ENCODE data around the gene RPRML. TPM values are rescaled to one million over a fixed set of nuclear protein-coding genes. Genes with fewer than 3 reads are reported as not detected.
"Not testable (repeated sequence)": the region's sequence is repeated elsewhere in the genome, so short reads cannot be mapped to it uniquely, and the experiment has no call there.

The RPRML gene
- polyA plus RNA-seq, 1 donor = 0.46 TPM

GRCh38 chr17:46989637-46990431 is 10.8 kb upstream of the RPRML start:
- H3K27me3 ChIP-seq (ENCODE audit: control insufficient read depth, insufficient read depth, low read length) = peaks cover 3% of the 10 kb centered on the region
- no peak for DNase-seq
- no CpG with 5 or more reads among the region's 11 CpGs for WGBS (ENCODE audit: insufficient coverage, low lambda C conversion rate)

GRCh38 chr17:46987927-46988326 is 8.9 kb upstream of the RPRML start:
- not testable (repeated sequence) for H3K27me3 ChIP-seq (ENCODE audit: control insufficient read depth, insufficient read depth, low read length); H3K9me3 ChIP-seq (ENCODE audit: control insufficient read depth, low read depth, low read length); DNase-seq; H3K27ac ChIP-seq (ENCODE audit: low read length); H3K4me1 ChIP-seq (ENCODE audit: control insufficient read depth, insufficient read depth, low read length); H3K36me3 ChIP-seq (ENCODE audit: control insufficient read depth, insufficient read depth, low read length); H3K4me3 ChIP-seq (ENCODE audit: low read length)
- WGBS (ENCODE audit: insufficient coverage, low lambda C conversion rate) = no CpG with 5 or more reads among the region's 5 CpGs

More at GRCh38 chr17:46989637-46990431, 10.8 kb upstream of the RPRML start:
- H3K4me1 ChIP-seq (ENCODE audit: control insufficient read depth, insufficient read depth, low read length) = no peaks in the 10 kb centered on the region
- no peaks in the 10 kb centered on the region for H3K36me3 ChIP-seq (ENCODE audit: control insufficient read depth, insufficient read depth, low read length)
- no peaks in the 10 kb centered on the region for H3K9me3 ChIP-seq (ENCODE audit: control insufficient read depth, low read depth, low read length)
- H3K4me3 ChIP-seq (ENCODE audit: low read length) = no peak overlapping the region
- H3K27ac ChIP-seq (ENCODE audit: low read length) = no peak overlapping the region

DNA sequence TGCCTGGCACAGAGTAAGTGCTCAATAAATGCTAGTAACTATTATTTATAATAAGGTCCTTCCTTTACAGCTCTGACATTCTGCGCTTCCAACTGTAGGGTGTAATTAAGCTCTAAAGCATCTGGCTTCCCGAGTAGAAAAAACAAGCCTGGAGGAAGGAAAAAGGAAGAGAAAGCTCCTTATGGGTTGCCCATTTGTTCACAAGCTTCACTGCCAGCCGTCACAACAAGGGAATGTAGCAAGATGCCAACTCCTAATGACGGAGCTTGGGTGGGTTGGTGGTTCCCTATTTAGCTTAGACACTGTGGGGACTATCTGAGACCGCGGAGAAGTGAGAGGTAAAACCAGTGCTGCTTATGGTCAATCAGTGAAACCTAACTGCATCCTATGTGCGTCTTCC is 7.3 kb upstream of the RPRML start:
- H3K27me3 ChIP-seq (ENCODE audit: control insufficient read depth, insufficient read depth, low read length) = peaks cover 5% of the 10 kb centered on the region
- no CpG with 5 or more reads among the region's 7 CpGs for WGBS (ENCODE audit: insufficient coverage, low lambda C conversion rate)
- no peak for DNase-seq
- H3K36me3 ChIP-seq (ENCODE audit: control insufficient read depth, insufficient read depth, low read length) = no peaks in the 10 kb centered on the region
- no peaks in the 10 kb centered on the region for H3K4me1 ChIP-seq (ENCODE audit: control insufficient read depth, insufficient read depth, low read length)
- no peak overlapping the region for H3K27ac ChIP-seq (ENCODE audit: low read length)
- no peaks in the 10 kb centered on the region for H3K9me3 ChIP-seq (ENCODE audit: control insufficient read depth, low read depth, low read length)
- no peak overlapping the region for H3K4me3 ChIP-seq (ENCODE audit: low read length)

DNA sequence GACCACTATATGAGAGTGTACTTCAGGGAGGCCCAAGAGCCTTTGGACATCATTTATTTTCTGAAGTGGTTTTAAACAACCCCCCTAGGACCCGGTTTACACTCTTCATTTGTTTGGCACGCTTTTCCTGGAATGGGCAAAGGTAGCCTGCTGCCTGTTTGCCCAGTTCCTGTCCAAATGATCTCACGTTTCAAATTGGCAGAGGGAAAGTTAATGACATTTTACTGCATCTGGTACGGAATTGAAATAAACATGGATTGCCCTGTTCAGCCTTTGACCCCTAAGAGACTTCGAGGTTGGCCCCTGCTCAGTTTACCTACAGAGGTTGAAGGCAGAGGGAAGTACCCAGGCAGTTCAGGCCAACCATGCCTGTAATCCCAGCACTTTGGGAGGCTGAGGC is 5.8 kb upstream of the RPRML start:
- H3K9me3 ChIP-seq (ENCODE audit: control insufficient read depth, low read depth, low read length) = no peaks in the 10 kb centered on the region
- no CpG with 5 or more reads among the region's 5 CpGs for WGBS (ENCODE audit: insufficient coverage, low lambda C conversion rate)

GRCh38 chr17:46984341-46984740 is 5.3 kb upstream of the RPRML start:
- Histone ChIP-seq H3K4me3 (ENCODE audit: low read length) (no peak overlapping the region), H3K4me1 (ENCODE audit: control insufficient read depth, insufficient read depth, low read length) (no peaks in the 10 kb centered on the region), H3K36me3 (ENCODE audit: control insufficient read depth, insufficient read depth, low read length) (no peaks in the 10 kb centered on the region), H3K9me3 (ENCODE audit: control insufficient read depth, low read depth, low read length) (no peaks in the 10 kb centered on the region), H3K27me3 (ENCODE audit: control insufficient read depth, insufficient read depth, low read length) (peaks cover 12% of the 10 kb centered on the region), H3K27ac (ENCODE audit: low read length) (peak overlapping the region; percentile 9)
- DNase-seq = no peak
- WGBS (ENCODE audit: insufficient coverage, low lambda C conversion rate) = 80% methylated on average over 1 of the region's 6 CpGs

More for the DNA sequence above, 5.8 kb upstream of the RPRML start:
- H3K4me1 ChIP-seq (ENCODE audit: control insufficient read depth, insufficient read depth, low read length) = no peaks in the 10 kb centered on the region
- no peak overlapping the region for H3K27ac ChIP-seq (ENCODE audit: low read length)
- H3K4me3 ChIP-seq (ENCODE audit: low read length) = no peak overlapping the region
- DNase-seq = peak in 1 of 2 donors; percentile 54
- H3K27me3 ChIP-seq (ENCODE audit: control insufficient read depth, insufficient read depth, low read length) = peaks cover 11% of the 10 kb centered on the region
- H3K36me3 ChIP-seq (ENCODE audit: control insufficient read depth, insufficient read depth, low read length) = no peaks in the 10 kb centered on the region

DNA sequence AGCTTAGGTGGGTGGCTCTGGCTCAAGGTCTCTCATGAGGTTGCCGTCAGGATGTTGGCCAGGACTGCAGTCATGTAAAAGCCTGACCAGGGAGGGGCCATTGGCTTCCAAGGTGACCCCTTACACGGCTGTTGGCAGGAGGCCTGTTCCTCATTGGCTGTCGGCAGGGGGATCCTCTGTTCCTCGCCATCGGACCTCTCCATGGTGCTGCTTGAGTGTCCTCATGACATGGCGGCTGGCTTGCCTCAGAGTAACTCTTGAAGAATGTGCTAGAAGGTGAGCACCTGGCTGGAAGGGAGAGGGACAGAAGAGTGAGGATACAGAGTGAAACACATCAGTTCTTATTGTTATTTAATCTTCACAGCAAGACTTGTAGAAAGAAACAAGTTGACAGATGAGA is 4.7 kb upstream of the RPRML start:
- Histone ChIP-seq H3K4me1 (ENCODE audit: control insufficient read depth, insufficient read depth, low read length) (no peaks in the 10 kb centered on the region), H3K4me3 (ENCODE audit: low read length) (no peak overlapping the region), H3K27me3 (ENCODE audit: control insufficient read depth, insufficient read depth, low read length) (peaks cover 16% of the 10 kb centered on the region), H3K27ac (ENCODE audit: low read length) (no peak overlapping the region), H3K9me3 (ENCODE audit: control insufficient read depth, low read depth, low read length) (no peaks in the 10 kb centered on the region), H3K36me3 (ENCODE audit: control insufficient read depth, insufficient read depth, low read length) (no peaks in the 10 kb centered on the region)
- no CpG with 5 or more reads among the region's 6 CpGs for WGBS (ENCODE audit: insufficient coverage, low lambda C conversion rate)
- DNase-seq = no peak

GRCh38 chr17:46982577-46982976 is 3.5 kb upstream of the RPRML start:
- no peaks in the 10 kb centered on the region for H3K36me3 ChIP-seq (ENCODE audit: control insufficient read depth, insufficient read depth, low read length)
- no peak overlapping the region for H3K4me3 ChIP-seq (ENCODE audit: low read length)
- no peaks in the 10 kb centered on the region for H3K9me3 ChIP-seq (ENCODE audit: control insufficient read depth, low read depth, low read length)
- no CpG with 5 or more reads among the region's 6 CpGs for WGBS (ENCODE audit: insufficient coverage, low lambda C conversion rate)
- DNase-seq = no peak
- peaks cover 26% of the 10 kb centered on the region for H3K27me3 ChIP-seq (ENCODE audit: control insufficient read depth, insufficient read depth, low read length)
- H3K4me1 ChIP-seq (ENCODE audit: control insufficient read depth, insufficient read depth, low read length) = peaks cover 8% of the 10 kb centered on the region
- no peak overlapping the region for H3K27ac ChIP-seq (ENCODE audit: low read length)

DNA sequence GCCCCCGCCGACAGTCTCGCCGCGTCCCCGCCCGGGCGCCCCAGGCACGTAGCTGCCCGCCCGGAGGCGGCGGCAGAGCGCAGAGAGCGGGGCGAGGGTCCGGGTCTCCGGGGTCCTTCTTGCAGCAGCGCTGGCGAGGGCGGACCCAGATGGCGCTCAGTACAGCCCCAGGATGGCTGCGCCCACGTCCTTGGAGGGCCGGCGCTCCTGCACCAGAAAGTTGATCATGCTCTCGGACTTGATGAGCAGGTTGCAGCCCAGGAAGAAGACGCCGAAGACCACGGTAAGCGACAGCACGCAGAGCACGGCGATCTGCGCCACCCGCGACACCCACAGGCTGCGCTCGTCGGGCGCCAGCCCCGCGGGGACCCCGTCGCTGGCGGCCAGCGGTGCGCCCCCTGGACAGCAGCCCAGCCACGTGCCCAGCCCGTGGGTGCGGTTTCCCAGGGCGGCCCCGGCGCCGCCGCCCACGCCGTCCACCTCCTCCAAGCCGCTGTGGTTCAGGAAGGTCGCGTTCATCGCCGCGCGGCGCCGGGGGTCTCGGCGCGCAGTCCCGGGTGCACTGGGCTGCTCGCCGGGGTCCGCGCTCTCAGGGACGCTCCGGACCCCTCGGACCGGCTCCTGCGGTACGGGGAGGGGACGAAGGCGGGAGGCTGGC is 435 bp downstream of the RPRML start:
- Histone ChIP-seq H3K9me3 (ENCODE audit: control insufficient read depth, low read depth, low read length) (no peaks in the 10 kb centered on the region), H3K36me3 (ENCODE audit: control insufficient read depth, insufficient read depth, low read length) (no peaks in the 10 kb centered on the region), H3K4me3 (ENCODE audit: low read length) (no peak overlapping the region), H3K27me3 (ENCODE audit: control insufficient read depth, insufficient read depth, low read length) (peaks cover 47% of the 10 kb centered on the region), H3K4me1 (ENCODE audit: control insufficient read depth, insufficient read depth, low read length) (peaks cover 8% of the 10 kb centered on the region), H3K27ac (ENCODE audit: low read length) (no peak overlapping the region)
- no CpG with 5 or more reads among the region's 83 CpGs for WGBS (ENCODE audit: insufficient coverage, low lambda C conversion rate)
- peak in 1 of 2 donors; percentile 19 for DNase-seq

- WGBS (ENCODE audit: insufficient coverage, low lambda C conversion rate) = 0% methylated on average over 1 of the region's 36 CpGs
- no peaks in the 10 kb centered on the region for H3K9me3 ChIP-seq (ENCODE audit: control insufficient read depth, low read depth, low read length)
- H3K27ac ChIP-seq (ENCODE audit: low read length) = no peak overlapping the region
- H3K27me3 ChIP-seq (ENCODE audit: control insufficient read depth, insufficient read depth, low read length) = peaks cover 46% of the 10 kb centered on the region
- H3K4me3 ChIP-seq (ENCODE audit: low read length) = no peak overlapping the region
- no peaks in the 10 kb centered on the region for H3K36me3 ChIP-seq (ENCODE audit: control insufficient read depth, insufficient read depth, low read length)
- peaks cover 8% of the 10 kb centered on the region for H3K4me1 ChIP-seq (ENCODE audit: control insufficient read depth, insufficient read depth, low read length)
- DNase-seq = peak in 1 of 2 donors; percentile 20
Measured at GRCh38 chr17:46977750-46978488, 1.1 kb downstream of the RPRML start.

DNA sequence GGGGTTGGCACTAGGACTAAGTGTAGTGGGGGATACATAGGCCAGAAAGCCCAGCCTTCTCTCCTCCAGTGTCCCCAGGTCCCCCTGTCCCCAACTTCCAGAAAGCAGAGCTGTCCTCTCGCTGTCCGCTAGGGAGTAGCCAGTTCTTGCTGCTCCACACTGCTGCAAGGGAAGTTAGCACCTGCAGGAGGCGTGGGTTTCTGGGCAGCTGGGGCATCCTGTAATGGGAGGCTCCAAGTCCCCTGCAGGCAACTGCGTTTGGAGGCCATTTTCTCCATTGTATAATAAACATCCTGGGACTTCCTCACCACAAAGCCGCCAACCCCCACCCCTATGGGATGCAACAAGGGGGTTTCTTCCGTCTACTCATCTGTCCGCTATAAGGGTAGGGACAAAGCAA is 1.7 kb downstream of the RPRML start:
- Histone ChIP-seq H3K27me3 (ENCODE audit: control insufficient read depth, insufficient read depth, low read length) (peaks cover 48% of the 10 kb centered on the region), H3K27ac (ENCODE audit: low read length) (no peak overlapping the region), H3K4me3 (ENCODE audit: low read length) (no peak overlapping the region), H3K9me3 (ENCODE audit: control insufficient read depth, low read depth, low read length) (no peaks in the 10 kb centered on the region), H3K36me3 (ENCODE audit: control insufficient read depth, insufficient read depth, low read length) (no peaks in the 10 kb centered on the region), H3K4me1 (ENCODE audit: control insufficient read depth, insufficient read depth, low read length) (peaks cover 8% of the 10 kb centered on the region)
- WGBS (ENCODE audit: insufficient coverage, low lambda C conversion rate) = no CpG with 5 or more reads among the region's 7 CpGs
- DNase-seq = peak; percentile 22 to 41

Data from large intestine (tissue), 3 donors.